Keratinocyte (primary cell): Measurements from ENCODE around the gene RPL13A.

Experiments used
- CTCF ChIP-seq, 3 experiments: IDR thresholded peaks in 1 of 3; conservative IDR thresholded peaks in 1 of 3; optimal IDR thresholded peaks in 1 of 3; 2 replicates in 2 of 3; 3 replicates in 1 of 3; pipeline versions ENCODE3 to v1.5.1; 2011; ENCODE audit warnings: low read length in 3 of 3, mild to moderate bottlenecking in 3 of 3, moderate library complexity in 2 of 3, control low read depth in 1 of 3, inconsistent platforms in 1 of 3; ENCODE audit not compliant: insufficient read depth in 2 of 3; ENCODE audit errors: extremely low read depth in 1 of 3
- EZH2 ChIP-seq: IDR thresholded peaks from one replicate; pipeline ENCODE4 v1.6.1; 2012; ENCODE audit warnings: inconsistent platforms, mild to moderate bottlenecking, low read length, moderate library complexity

GRCh38 chr19:49487277-49488045 is at the start of gene RPL13A:
- TF ChIP-seq CTCF (optimal IDR thresholded peaks at IDR 0.05 in 1 of 3, IDR thresholded peaks at IDR 0.05 in 1 of 3, conservative IDR thresholded peaks at IDR 0.05 in 1 of 3; ENCODE audit: extremely low read depth in 1 of 3, insufficient read depth in 2 of 3, low read length in 3 of 3) (no peak), EZH2 (no peak)
